ENCODE data around the gene S1PR4. TPM values are rescaled to one million over a fixed set of nuclear protein-coding genes. Genes with fewer than 3 reads are reported as not detected.

The S1PR4 gene
- total RNA-seq, 1 donor from 2014 or later: not detected

- Mint-ChIP-seq H3K9me3 (ENCODE audit: unreplicated experiment) (no peaks in the 10 kb centered on the region), H3K27me3 (ENCODE audit: unreplicated experiment) (peaks cover 16% of the 10 kb centered on the region), H3K36me3 (ENCODE audit: low read depth, unreplicated experiment) (peaks cover 4% of the 10 kb centered on the region), H3K4me3 (ENCODE audit: unreplicated experiment) (peak overlapping the region; percentile 99), H3K27ac (ENCODE audit: unreplicated experiment) (no peak overlapping the region), H3K4me1 (ENCODE audit: unreplicated experiment) (peaks cover 13% of the 10 kb centered on the region)
- DNase-seq (ENCODE audit: low spot score): no peak
- TF ChIP-seq CTCF (IDR thresholded peaks at IDR 0.05; ENCODE audit: unreplicated experiment): no peak
Measured at GRCh38 chr19:3183721-3184641, 5.4 kb downstream of the S1PR4 start.

GRCh38 chr19:3184847-3185460 lies 6.4 kb downstream of the S1PR4 start:
- peaks cover 13% of the 10 kb centered on the region for H3K4me1 Mint-ChIP-seq (ENCODE audit: unreplicated experiment)

GRCh38 chr19:3185461-3186159 lies 7.0 kb downstream of the S1PR4 start, which contains the start of gene NCLN:
Gene NCLN (plus strand): TSS chr19:3185930. CDS start chr19:3186031, 101 bp downstream.
- no peak for TF ChIP-seq CTCF (IDR thresholded peaks at IDR 0.05; ENCODE audit: unreplicated experiment)
- peak; percentile 96 for DNase-seq (ENCODE audit: low spot score)
- Mint-ChIP-seq H3K4me1 (ENCODE audit: unreplicated experiment) (peaks cover 13% of the 10 kb centered on the region), H3K27me3 (ENCODE audit: unreplicated experiment) (peaks cover 16% of the 10 kb centered on the region), H3K4me3 (ENCODE audit: unreplicated experiment) (peak within 1 kb of the TSS; percentile 99), H3K36me3 (ENCODE audit: low read depth, unreplicated experiment) (peaks cover 4% of the 10 kb centered on the region), H3K9me3 (ENCODE audit: unreplicated experiment) (no peaks in the 10 kb centered on the region), H3K27ac (ENCODE audit: unreplicated experiment) (peak within 1 kb of the TSS; percentile 100)

More at GRCh38 chr19:3184847-3185460, 6.4 kb downstream of the S1PR4 start:
- peaks cover 4% of the 10 kb centered on the region for H3K36me3 Mint-ChIP-seq (ENCODE audit: low read depth, unreplicated experiment)
- H3K27ac Mint-ChIP-seq (ENCODE audit: unreplicated experiment): peak overlapping the region; percentile 100
- TF ChIP-seq CTCF (IDR thresholded peaks at IDR 0.05; ENCODE audit: unreplicated experiment): no peak
- H3K9me3 Mint-ChIP-seq (ENCODE audit: unreplicated experiment): no peaks in the 10 kb centered on the region
- peak overlapping the region; percentile 99 for H3K4me3 Mint-ChIP-seq (ENCODE audit: unreplicated experiment)
- peaks cover 16% of the 10 kb centered on the region for H3K27me3 Mint-ChIP-seq (ENCODE audit: unreplicated experiment)
- peak; percentile 57 for DNase-seq (ENCODE audit: low spot score)

GRCh38 chr19:3186160-3186688 lies 7.7 kb downstream of the S1PR4 start:
- H3K27ac Mint-ChIP-seq (ENCODE audit: unreplicated experiment): no peak overlapping the region
- no peaks in the 10 kb centered on the region for H3K9me3 Mint-ChIP-seq (ENCODE audit: unreplicated experiment)
- peak overlapping the region; percentile 88 for H3K4me3 Mint-ChIP-seq (ENCODE audit: unreplicated experiment)
- DNase-seq (ENCODE audit: low spot score): no peak
- peaks cover 17% of the 10 kb centered on the region for H3K4me1 Mint-ChIP-seq (ENCODE audit: unreplicated experiment)
- H3K27me3 Mint-ChIP-seq (ENCODE audit: unreplicated experiment): peaks cover 20% of the 10 kb centered on the region
- H3K36me3 Mint-ChIP-seq (ENCODE audit: low read depth, unreplicated experiment): peaks cover 8% of the 10 kb centered on the region
- TF ChIP-seq CTCF (IDR thresholded peaks at IDR 0.05; ENCODE audit: unreplicated experiment): no peak

All from endothelial cell (in vitro differentiated cells).